GM23338 (cell line): ENCODE results near the gene ACTMAP.

Source experiments
- CREB1 ChIP-seq: fragments of 250-450 bp; sonication (Bioruptor Pico); IDR thresholded peaks from 2 replicates; pipeline ENCODE4 v1.5.0; 2020; ENCODE audit warnings: low read depth, mild to moderate bottlenecking, moderate library complexity
- EZH2 ChIP-seq: fragments of 200-600 bp; sonication (generic); IDR thresholded peaks from one replicate; pipeline ENCODE4 v1.8.0; 2017; ENCODE audit warnings: antibody characterized with exemption, mild to moderate bottlenecking, low read depth; ENCODE audit not compliant: unreplicated experiment
- EZH2phosphoT487 ChIP-seq: fragments of 200-600 bp; sonication (generic); IDR thresholded peaks from one replicate; pipeline ENCODE4 v1.8.1; 2018; ENCODE audit warnings: antibody characterized with exemption; ENCODE audit not compliant: unreplicated experiment
- NANOG ChIP-seq: IDR thresholded peaks from 2 replicates; pipeline ENCODE4 v1.6.1; 2016; ENCODE audit warnings: antibody characterized with exemption, borderline replicate concordance
- POLR2AphosphoS5 ChIP-seq: IDR thresholded peaks from 2 replicates; pipeline ENCODE4 v1.6.1; 2016; ENCODE audit warnings: antibody characterized with exemption, low read depth
- ZNF114 ChIP-seq: fragments of 250-450 bp; sonication (Bioruptor Pico); IDR thresholded peaks from 2 replicates; pipeline ENCODE4 v1.5.0; 2020; ENCODE audit warnings: mild to moderate bottlenecking, moderate library complexity
- TF ChIP-seq, protein P1 (sequence below), 2 experiments: fragments of 200-600 bp in 1 of 2; sonication (generic) in 1 of 2; conservative IDR thresholded peaks; 2 replicates each; pipeline versions ENCODE4 v1.5.1 to v1.6.1; 2016 to 2017; ENCODE audit warnings: antibody characterized with exemption in 2 of 2, low read depth in 2 of 2, mild to moderate bottlenecking in 2 of 2, moderate library complexity in 1 of 2
- TF ChIP-seq, protein P2 (sequence below): IDR thresholded peaks from one replicate; pipeline ENCODE4 v1.6.1; 2018; ENCODE audit warnings: antibody characterized with exemption; ENCODE audit not compliant: unreplicated experiment

DNA sequence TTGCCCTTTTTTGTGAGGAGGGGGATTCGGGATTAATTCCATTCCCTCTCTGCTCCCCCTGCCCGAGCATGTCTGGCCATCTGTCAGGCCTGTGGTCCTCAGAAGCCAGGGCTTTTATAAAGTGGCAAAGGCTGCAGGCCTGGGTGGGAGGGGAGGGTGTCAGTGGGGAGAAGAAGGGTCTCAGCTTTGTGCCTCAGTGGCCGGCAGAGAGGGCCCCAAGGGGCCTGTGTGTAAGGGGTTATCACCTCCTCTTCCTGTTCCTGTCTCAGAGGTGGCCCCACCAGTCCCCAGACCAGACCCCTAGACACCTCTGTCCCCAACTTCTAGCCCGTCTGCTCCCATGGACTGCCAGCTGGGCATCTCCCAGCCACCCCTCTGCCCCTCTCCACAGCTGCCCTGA lies 56.4 kb downstream of the ACTMAP start:
- TF ChIP-seq, protein P1, sequence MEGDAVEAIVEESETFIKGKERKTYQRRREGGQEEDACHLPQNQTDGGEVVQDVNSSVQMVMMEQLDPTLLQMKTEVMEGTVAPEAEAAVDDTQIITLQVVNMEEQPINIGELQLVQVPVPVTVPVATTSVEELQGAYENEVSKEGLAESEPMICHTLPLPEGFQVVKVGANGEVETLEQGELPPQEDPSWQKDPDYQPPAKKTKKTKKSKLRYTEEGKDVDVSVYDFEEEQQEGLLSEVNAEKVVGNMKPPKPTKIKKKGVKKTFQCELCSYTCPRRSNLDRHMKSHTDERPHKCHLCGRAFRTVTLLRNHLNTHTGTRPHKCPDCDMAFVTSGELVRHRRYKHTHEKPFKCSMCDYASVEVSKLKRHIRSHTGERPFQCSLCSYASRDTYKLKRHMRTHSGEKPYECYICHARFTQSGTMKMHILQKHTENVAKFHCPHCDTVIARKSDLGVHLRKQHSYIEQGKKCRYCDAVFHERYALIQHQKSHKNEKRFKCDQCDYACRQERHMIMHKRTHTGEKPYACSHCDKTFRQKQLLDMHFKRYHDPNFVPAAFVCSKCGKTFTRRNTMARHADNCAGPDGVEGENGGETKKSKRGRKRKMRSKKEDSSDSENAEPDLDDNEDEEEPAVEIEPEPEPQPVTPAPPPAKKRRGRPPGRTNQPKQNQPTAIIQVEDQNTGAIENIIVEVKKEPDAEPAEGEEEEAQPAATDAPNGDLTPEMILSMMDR (conservative IDR thresholded peaks at IDR 0.05; ENCODE audit: low read depth in 2 of 2) = no peak
- TF ChIP-seq EZH2 = no peak
- no peak for TF ChIP-seq POLR2AphosphoS5
- no peak for TF ChIP-seq ZNF114 (CRISPR knock-in tag)
- TF ChIP-seq EZH2phosphoT487 = no peak
- TF ChIP-seq CREB1 = no peak
- TF ChIP-seq NANOG = no peak
- TF ChIP-seq, protein P2, sequence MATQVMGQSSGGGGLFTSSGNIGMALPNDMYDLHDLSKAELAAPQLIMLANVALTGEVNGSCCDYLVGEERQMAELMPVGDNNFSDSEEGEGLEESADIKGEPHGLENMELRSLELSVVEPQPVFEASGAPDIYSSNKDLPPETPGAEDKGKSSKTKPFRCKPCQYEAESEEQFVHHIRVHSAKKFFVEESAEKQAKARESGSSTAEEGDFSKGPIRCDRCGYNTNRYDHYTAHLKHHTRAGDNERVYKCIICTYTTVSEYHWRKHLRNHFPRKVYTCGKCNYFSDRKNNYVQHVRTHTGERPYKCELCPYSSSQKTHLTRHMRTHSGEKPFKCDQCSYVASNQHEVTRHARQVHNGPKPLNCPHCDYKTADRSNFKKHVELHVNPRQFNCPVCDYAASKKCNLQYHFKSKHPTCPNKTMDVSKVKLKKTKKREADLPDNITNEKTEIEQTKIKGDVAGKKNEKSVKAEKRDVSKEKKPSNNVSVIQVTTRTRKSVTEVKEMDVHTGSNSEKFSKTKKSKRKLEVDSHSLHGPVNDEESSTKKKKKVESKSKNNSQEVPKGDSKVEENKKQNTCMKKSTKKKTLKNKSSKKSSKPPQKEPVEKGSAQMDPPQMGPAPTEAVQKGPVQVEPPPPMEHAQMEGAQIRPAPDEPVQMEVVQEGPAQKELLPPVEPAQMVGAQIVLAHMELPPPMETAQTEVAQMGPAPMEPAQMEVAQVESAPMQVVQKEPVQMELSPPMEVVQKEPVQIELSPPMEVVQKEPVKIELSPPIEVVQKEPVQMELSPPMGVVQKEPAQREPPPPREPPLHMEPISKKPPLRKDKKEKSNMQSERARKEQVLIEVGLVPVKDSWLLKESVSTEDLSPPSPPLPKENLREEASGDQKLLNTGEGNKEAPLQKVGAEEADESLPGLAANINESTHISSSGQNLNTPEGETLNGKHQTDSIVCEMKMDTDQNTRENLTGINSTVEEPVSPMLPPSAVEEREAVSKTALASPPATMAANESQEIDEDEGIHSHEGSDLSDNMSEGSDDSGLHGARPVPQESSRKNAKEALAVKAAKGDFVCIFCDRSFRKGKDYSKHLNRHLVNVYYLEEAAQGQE = no peak
